SK-N-SH (cell line): ENCODE measurements around the gene CCNY. TPM values are rescaled to one million over a fixed set of nuclear protein-coding genes. Genes with fewer than 3 reads are reported as not detected.

ENCODE experiments used
- polyA plus RNA-seq, 3 experiments: library from polyadenylated mRNA; depleted of rRNA; stranded (reverse); fragments of >200 nt; gene quantifications; 2 replicates each; pipeline ENCODE4 v1.2.3, GENCODE V29; 2012

The CCNY gene
- polyA plus RNA-seq, 1 of the 3 experiments (the other 2 are of a cell fraction): 29.4 TPM

Other genes starting within 250 kb of the CCNY start
- 13.1 and 15.0 TPM in 2 replicates for gene CUL2, start 246.2 kb upstream of the CCNY start, polyA plus RNA-seq (2012; rRNA removed)
- gene CREM, start 209.7 kb upstream of the CCNY start, polyA plus RNA-seq (2012; rRNA removed): 41.4 TPM in 2 replicates